Measurements from ENCODE around the gene PRKCG. TPM values are rescaled to one million over a fixed set of nuclear protein-coding genes. Genes with fewer than 3 reads are reported as not detected.

Gene PRKCG
- total RNA-seq, 6 experiments from 2014 or later = 0.23 to 0.28 TPM; not detected in 4

DNA sequence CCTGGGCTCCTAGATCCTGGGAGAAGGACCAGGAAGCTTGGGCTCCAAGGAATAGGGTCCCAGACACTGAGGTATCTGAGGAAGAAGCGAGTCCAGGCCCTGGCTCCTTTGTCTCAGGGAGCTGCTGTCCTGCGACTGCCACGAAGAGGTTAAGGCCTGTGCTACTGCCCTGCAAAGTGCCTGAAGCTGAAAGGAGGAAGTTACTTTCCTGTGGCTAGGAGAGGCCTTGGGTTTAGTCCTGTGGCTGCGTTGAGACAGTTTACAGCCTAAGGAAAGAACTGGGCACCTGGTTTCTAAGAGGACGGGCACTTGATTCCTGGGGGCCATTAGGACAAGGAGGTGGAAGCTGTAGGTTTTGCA, 11.5 kb upstream of the PRKCG start:
- Mint-ChIP-seq H3K9me3 (peaks cover 11% of the 10 kb centered on the region), H3K4me3 (peak overlapping the region; percentile 71), H3K27me3 (ENCODE audit: insufficient read depth) (peaks cover 59% of the 10 kb centered on the region), H3K27ac (peak overlapping the region; percentile 73), H3K36me3 (ENCODE audit: low read depth) (peaks cover 49% of the 10 kb centered on the region), H3K4me1 (ENCODE audit: low read depth) (peaks cover 49% of the 10 kb centered on the region)
- TF ChIP-seq, protein P1, sequence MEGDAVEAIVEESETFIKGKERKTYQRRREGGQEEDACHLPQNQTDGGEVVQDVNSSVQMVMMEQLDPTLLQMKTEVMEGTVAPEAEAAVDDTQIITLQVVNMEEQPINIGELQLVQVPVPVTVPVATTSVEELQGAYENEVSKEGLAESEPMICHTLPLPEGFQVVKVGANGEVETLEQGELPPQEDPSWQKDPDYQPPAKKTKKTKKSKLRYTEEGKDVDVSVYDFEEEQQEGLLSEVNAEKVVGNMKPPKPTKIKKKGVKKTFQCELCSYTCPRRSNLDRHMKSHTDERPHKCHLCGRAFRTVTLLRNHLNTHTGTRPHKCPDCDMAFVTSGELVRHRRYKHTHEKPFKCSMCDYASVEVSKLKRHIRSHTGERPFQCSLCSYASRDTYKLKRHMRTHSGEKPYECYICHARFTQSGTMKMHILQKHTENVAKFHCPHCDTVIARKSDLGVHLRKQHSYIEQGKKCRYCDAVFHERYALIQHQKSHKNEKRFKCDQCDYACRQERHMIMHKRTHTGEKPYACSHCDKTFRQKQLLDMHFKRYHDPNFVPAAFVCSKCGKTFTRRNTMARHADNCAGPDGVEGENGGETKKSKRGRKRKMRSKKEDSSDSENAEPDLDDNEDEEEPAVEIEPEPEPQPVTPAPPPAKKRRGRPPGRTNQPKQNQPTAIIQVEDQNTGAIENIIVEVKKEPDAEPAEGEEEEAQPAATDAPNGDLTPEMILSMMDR (IDR thresholded peaks at IDR 0.05) = no peak
- no peak for DNase-seq

DNA sequence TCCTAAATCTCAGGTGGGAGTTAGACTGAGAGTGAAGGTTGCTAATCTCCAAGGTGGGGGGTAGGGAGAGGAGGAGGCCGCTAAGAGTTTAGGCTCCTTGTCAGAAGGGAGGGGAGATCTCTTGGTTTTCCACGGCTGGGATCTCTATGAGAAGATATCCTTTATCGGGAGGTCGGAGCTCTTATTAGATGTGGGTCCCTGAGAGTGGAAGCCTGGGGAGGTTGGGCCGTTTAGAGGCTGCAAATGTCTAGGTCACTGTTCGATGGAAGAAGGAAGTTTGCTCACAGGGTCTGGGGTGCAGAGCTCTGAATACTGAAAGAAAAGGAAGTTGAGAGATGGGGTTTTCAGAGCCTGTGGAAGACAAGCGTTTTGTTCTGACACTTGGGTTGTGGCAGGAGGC, 10.5 kb upstream of the PRKCG start:
- Mint-ChIP-seq H3K4me1 (ENCODE audit: low read depth) (peaks cover 40% of the 10 kb centered on the region), H3K9me3 (peaks cover 11% of the 10 kb centered on the region), H3K27me3 (ENCODE audit: insufficient read depth) (peaks cover 62% of the 10 kb centered on the region), H3K4me3 (peak overlapping the region; percentile 71), H3K27ac (peak overlapping the region; percentile 73), H3K36me3 (ENCODE audit: low read depth) (peaks cover 58% of the 10 kb centered on the region)
- TF ChIP-seq, protein P1 (IDR thresholded peaks at IDR 0.05) = no peak
- no peak for DNase-seq

DNA sequence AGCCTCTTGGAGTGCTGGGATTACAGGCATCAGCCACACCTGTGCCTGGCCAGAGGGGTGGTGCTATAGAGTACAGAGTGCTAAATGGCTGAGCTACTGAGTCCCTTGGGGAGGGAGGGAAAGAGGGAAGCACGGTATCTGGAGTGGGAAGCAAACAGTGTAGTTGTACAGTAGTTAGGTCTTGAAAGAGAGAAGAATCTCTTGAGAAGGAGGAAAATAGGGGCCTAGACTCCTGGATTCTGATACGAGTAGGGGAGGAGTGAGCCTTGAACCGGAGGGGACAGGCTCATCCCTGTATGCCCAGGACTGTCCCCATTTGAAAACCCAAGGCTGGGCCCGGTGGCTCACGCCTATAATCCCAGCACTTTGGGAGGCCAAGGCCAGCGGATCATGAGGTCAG, 9.2 kb upstream of the PRKCG start:
- no peak for DNase-seq
- peaks cover 9% of the 10 kb centered on the region for H3K9me3 Mint-ChIP-seq
- TF ChIP-seq, protein P1 (IDR thresholded peaks at IDR 0.05) = no peak
- H3K36me3 Mint-ChIP-seq (ENCODE audit: low read depth) = peaks cover 67% of the 10 kb centered on the region
- H3K27ac Mint-ChIP-seq = peak overlapping the region; percentile 73
- peak overlapping the region; percentile 27; the same call in 1 of the 2 replicates for H3K4me3 Mint-ChIP-seq
- H3K27me3 Mint-ChIP-seq (ENCODE audit: insufficient read depth) = peaks cover 63% of the 10 kb centered on the region
- H3K4me1 Mint-ChIP-seq (ENCODE audit: low read depth) = peaks cover 38% of the 10 kb centered on the region

DNA sequence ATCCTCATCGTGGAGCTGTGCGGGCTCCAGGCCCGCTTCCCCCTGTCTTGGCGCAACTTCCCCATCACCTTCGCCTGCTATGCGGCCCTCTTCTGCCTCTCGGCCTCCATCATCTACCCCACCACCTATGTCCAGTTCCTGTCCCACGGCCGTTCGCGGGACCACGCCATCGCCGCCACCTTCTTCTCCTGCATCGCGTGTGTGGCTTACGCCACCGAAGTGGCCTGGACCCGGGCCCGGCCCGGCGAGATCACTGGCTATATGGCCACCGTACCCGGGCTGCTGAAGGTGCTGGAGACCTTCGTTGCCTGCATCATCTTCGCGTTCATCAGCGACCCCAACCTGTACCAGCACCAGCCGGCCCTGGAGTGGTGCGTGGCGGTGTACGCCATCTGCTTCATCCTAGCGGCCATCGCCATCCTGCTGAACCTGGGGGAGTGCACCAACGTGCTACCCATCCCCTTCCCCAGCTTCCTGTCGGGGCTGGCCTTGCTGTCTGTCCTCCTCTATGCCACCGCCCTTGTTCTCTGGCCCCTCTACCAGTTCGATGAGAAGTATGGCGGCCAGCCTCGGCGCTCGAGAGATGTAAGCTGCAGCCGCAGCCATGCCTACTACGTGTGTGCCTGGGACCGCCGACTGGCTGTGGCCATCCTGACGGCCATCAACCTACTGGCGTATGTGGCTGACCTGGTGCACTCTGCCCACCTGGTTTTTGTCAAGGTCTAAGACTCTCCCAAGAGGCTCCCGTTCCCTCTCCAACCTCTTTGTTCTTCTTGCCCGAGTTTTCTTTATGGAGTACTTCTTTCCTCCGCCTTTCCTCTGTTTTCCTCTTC, 8.0 kb upstream of the PRKCG start:
- H3K4me1 Mint-ChIP-seq (ENCODE audit: low read depth) = peaks cover 43% of the 10 kb centered on the region
- H3K27me3 Mint-ChIP-seq (ENCODE audit: insufficient read depth) = peaks cover 56% of the 10 kb centered on the region
- H3K4me3 Mint-ChIP-seq = peak overlapping the region; percentile 40
- H3K36me3 Mint-ChIP-seq (ENCODE audit: low read depth) = peaks cover 59% of the 10 kb centered on the region
- H3K27ac Mint-ChIP-seq = peak overlapping the region; percentile 51
- no peak for DNase-seq
- H3K9me3 Mint-ChIP-seq = no peaks in the 10 kb centered on the region; the same call in 1 of the 2 replicates
- TF ChIP-seq, protein P1 (IDR thresholded peaks at IDR 0.05) = no peak

DNA sequence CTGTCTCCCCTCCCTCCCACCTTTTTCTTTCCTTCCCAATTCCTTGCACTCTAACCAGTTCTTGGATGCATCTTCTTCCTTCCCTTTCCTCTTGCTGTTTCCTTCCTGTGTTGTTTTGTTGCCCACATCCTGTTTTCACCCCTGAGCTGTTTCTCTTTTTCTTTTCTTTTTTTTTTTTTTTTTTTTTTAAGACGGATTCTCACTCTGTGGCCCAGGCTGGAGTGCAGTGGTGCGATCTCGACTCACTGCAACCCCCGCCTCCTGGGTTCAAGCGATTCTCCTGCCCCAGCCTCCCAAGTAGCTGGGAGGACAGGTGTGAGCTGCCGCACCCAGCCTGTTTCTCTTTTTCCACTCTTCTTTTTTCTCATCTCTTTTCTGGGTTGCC, 7.4 kb upstream of the PRKCG start:
- peaks cover 43% of the 10 kb centered on the region for H3K4me1 Mint-ChIP-seq (ENCODE audit: low read depth)
- peak overlapping the region; percentile 51; the same call in 1 of the 2 replicates for H3K27ac Mint-ChIP-seq
- no peak for DNase-seq
- peaks cover 59% of the 10 kb centered on the region for H3K36me3 Mint-ChIP-seq (ENCODE audit: low read depth)
- TF ChIP-seq, protein P1 (IDR thresholded peaks at IDR 0.05) = no peak
- H3K27me3 Mint-ChIP-seq (ENCODE audit: insufficient read depth) = peaks cover 52% of the 10 kb centered on the region
- no peaks in the 10 kb centered on the region; the same call in 1 of the 2 replicates for H3K9me3 Mint-ChIP-seq
- H3K4me3 Mint-ChIP-seq = peak overlapping the region; percentile 40
